ENCODE data around the gene LGR4. TPM values are rescaled to one million over a fixed set of nuclear protein-coding genes. Genes with fewer than 3 reads are reported as not detected.
A peak's percentile ranks its signal among the peaks of the same experiment; 100 is the strongest.

Gene LGR4
- total and polyA plus RNA-seq, 9 of the 15 experiments (the other 6 are each of a cell fraction or from before 2014, with no cell fraction given), result 0.94 to 10.1 (median 5.8) TPM

DNA sequence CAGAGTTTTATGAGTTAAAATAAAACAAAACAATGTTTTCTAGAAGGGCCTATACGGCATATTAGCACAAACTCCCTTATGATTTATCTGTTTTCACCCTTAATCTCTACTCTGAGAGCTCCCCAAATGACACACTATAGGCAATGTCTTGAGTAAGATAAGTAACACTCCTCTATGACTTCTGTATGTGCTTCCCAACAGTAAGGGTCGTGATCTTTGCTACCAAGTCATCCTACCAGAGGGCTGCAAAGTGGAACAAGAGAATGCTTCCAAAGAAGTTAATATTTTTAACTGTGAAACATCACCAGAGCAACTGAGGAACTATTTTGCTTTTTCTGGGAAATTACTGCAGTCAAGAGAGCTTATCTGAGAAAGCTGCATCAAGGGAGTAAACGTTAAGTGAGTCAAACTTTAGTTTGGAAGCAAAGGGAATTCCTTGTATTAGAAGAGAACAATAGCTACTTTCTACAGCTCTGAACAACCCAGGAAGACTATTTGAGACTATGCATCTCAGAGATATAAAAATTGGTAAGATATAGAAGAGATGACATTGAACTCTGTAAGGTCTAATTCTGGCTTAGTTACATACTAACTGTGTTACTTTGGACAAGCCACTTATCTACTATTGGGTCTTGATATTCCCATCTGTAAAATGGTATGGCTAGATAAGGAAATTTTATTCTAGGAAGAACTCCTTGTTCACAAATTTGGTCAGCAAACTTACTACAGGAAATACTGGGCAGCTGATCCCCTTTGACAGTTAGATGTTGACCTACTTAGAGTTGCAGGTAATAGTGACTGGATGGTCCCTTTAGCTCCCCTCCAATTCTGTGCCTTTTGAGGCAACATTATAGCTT, 65.9 kb downstream of the LGR4 start (continued):
- TF ChIP-seq, protein P1, sequence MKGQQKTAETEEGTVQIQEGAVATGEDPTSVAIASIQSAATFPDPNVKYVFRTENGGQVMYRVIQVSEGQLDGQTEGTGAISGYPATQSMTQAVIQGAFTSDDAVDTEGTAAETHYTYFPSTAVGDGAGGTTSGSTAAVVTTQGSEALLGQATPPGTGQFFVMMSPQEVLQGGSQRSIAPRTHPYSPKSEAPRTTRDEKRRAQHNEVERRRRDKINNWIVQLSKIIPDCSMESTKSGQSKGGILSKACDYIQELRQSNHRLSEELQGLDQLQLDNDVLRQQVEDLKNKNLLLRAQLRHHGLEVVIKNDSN (CRISPR knock-in tag; IDR thresholded peaks at IDR 0.05), result no peak
- TF ChIP-seq SUPT5H (IDR thresholded peaks at IDR 0.05), result no peak
- peak; percentile 55 for TF ChIP-seq CBFA2T2 (conservative IDR thresholded peaks at IDR 0.05)
- TF ChIP-seq SRSF3 (IDR thresholded peaks at IDR 0.05; ENCODE audit: insufficient read depth, low read length), result no peak
- TF ChIP-seq ESRRA (IDR thresholded peaks at IDR 0.05; ENCODE audit: borderline replicate concordance, low read depth), result no peak
- no peak for TF ChIP-seq MTA3 (IDR thresholded peaks at IDR 0.05; ENCODE audit: borderline replicate concordance)
- no peak for TF ChIP-seq HNRNPLL (IDR thresholded peaks at IDR 0.05; ENCODE audit: low read depth, low read length, poor library complexity, severe bottlenecking)
- no peak for TF ChIP-seq ZNF644 (tag; IDR thresholded peaks at IDR 0.05; ENCODE audit: low read depth)
- no peak for TF ChIP-seq L3MBTL2 (IDR thresholded peaks at IDR 0.05)
- no peak for TF ChIP-seq U2AF2 (optimal IDR thresholded peaks at IDR 0.05; ENCODE audit: low read depth, low read length)
- no peak for TF ChIP-seq PCBP1 (IDR thresholded peaks at IDR 0.05; ENCODE audit: low read depth, low read length, poor library complexity, severe bottlenecking)
- TF ChIP-seq ZFP36 (IDR thresholded peaks at IDR 0.05; ENCODE audit: low read depth, low read length, partially characterized antibody), result no peak
- no peak for TF ChIP-seq SNIP1 (IDR thresholded peaks at IDR 0.05; ENCODE audit: low read depth)
- TF ChIP-seq KLF1 (tag; IDR thresholded peaks at IDR 0.05), result no peak
- TF ChIP-seq SOX6 (IDR thresholded peaks at IDR 0.05), result 0 out of 2 replicates have a peak, but pooled peaks have one; percentile 24
- no peak; a peak in 1 of 4 replicates for TF ChIP-seq RAD21 (CRISPR knock-in tag; conservative IDR thresholded peaks at IDR 0.05 in 1 of 2, IDR thresholded peaks at IDR 0.05 in 1 of 2)
- TF ChIP-seq, protein P2, sequence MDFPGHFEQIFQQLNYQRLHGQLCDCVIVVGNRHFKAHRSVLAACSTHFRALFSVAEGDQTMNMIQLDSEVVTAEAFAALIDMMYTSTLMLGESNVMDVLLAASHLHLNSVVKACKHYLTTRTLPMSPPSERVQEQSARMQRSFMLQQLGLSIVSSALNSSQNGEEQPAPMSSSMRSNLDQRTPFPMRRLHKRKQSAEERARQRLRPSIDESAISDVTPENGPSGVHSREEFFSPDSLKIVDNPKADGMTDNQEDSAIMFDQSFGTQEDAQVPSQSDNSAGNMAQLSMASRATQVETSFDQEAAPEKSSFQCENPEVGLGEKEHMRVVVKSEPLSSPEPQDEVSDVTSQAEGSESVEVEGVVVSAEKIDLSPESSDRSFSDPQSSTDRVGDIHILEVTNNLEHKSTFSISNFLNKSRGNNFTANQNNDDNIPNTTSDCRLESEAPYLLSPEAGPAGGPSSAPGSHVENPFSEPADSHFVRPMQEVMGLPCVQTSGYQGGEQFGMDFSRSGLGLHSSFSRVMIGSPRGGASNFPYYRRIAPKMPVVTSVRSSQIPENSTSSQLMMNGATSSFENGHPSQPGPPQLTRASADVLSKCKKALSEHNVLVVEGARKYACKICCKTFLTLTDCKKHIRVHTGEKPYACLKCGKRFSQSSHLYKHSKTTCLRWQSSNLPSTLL (IDR thresholded peaks at IDR 0.05), result no peak
- no peak for TF ChIP-seq HNRNPH1 (optimal IDR thresholded peaks at IDR 0.05; ENCODE audit: low read depth, low read length)
- TF ChIP-seq GABPB1 (CRISPR knock-in tag; IDR thresholded peaks at IDR 0.05), result no peak
- TF ChIP-seq IRF1 (CRISPR knock-in tag; IDR thresholded peaks at IDR 0.05; ENCODE audit: borderline replicate concordance), result no peak
- no peak for TF ChIP-seq KLF16 (IDR thresholded peaks at IDR 0.05)
- no peak for TF ChIP-seq ZNF133 (CRISPR knock-in tag; IDR thresholded peaks at IDR 0.05)
- TF ChIP-seq, protein P3, sequence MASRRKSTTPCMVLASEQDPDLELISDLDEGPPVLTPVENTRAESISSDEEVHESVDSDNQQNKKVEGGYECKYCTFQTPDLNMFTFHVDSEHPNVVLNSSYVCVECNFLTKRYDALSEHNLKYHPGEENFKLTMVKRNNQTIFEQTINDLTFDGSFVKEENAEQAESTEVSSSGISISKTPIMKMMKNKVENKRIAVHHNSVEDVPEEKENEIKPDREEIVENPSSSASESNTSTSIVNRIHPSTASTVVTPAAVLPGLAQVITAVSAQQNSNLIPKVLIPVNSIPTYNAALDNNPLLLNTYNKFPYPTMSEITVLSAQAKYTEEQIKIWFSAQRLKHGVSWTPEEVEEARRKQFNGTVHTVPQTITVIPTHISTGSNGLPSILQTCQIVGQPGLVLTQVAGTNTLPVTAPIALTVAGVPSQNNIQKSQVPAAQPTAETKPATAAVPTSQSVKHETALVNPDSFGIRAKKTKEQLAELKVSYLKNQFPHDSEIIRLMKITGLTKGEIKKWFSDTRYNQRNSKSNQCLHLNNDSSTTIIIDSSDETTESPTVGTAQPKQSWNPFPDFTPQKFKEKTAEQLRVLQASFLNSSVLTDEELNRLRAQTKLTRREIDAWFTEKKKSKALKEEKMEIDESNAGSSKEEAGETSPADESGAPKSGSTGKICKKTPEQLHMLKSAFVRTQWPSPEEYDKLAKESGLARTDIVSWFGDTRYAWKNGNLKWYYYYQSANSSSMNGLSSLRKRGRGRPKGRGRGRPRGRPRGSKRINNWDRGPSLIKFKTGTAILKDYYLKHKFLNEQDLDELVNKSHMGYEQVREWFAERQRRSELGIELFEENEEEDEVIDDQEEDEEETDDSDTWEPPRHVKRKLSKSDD (conservative IDR thresholded peaks at IDR 0.05; ENCODE audit: low read length), result no peak
